H1 (cell line): Measurements from ENCODE around the gene ZBTB7A. TPM values are rescaled to one million over a fixed set of nuclear protein-coding genes. Genes with fewer than 3 reads are reported as not detected.

Experiments
- CTCF ChIA-PET: fragments of 300-600 bp; sonication (Branson Sonifier 250); formaldehyde crosslinking; loops from one replicate; lab custom pipeline; 2021; ENCODE audit not compliant: partially characterized antibody; lab: Charles Lee
- POLR2A ChIA-PET: fragments of 300-600 bp; sonication (Branson Sonifier 250); formaldehyde crosslinking; loops from one replicate; lab custom pipeline; 2021; ENCODE audit warnings: inconsistent platforms; ENCODE audit not compliant: partially characterized antibody; lab: Charles Lee
- DNase-seq, 2 experiments: peaks; one replicate each; pipeline versions ENCODE4 v3.0.0 to v3.0.0-alpha.2; 2010 to 2022; ENCODE audit warnings: low spot score in 2 of 2, low read depth in 1 of 2, mixed read lengths in 1 of 2
- FAIRE-seq: peaks from 2 replicates; lab custom pipeline; 2011; peaks lifted over from hg19 to GRCh38; lab: Jason Lieb, UNC
- H2AFZ ChIP-seq: 2 replicates; pipeline ENCODE4 v1.8.1; 2012; ENCODE audit warnings: low read length, inconsistent platforms
- H2AK5ac ChIP-seq: 2 replicates; pipeline ENCODE4 v1.6.1; 2013; ENCODE audit warnings: low read depth, low read length
- H2BK120ac ChIP-seq: replicated peaks from 2 replicates; pipeline ENCODE3; 2013; ENCODE audit warnings: low read depth, low read length, inconsistent platforms
- H2BK12ac ChIP-seq: 2 replicates; pipeline ENCODE4 v1.6.1; 2013; ENCODE audit warnings: low read depth, low read length
- H2BK15ac ChIP-seq: 2 replicates; pipeline ENCODE4 v1.6.1; 2013; ENCODE audit warnings: low read length
- H2BK20ac ChIP-seq: 2 replicates; pipeline ENCODE4 v1.6.1; 2013; ENCODE audit warnings: low read length
- H2BK5ac ChIP-seq: 2 replicates; pipeline ENCODE4 v1.6.1; 2013; ENCODE audit warnings: low read depth, low read length
- H3K14ac ChIP-seq: 2 replicates; pipeline ENCODE4 v1.6.1; 2013; ENCODE audit warnings: inconsistent platforms; ENCODE audit not compliant: insufficient read length
- H3K18ac ChIP-seq: 2 replicates; pipeline ENCODE4 v1.6.1; 2013; ENCODE audit warnings: low read length; ENCODE audit errors: extremely low read depth
- H3K23ac ChIP-seq: 2 replicates; pipeline ENCODE4 v1.6.1; 2013; ENCODE audit warnings: inconsistent platforms; ENCODE audit not compliant: insufficient read length
- H3K23me2 ChIP-seq: 2 replicates; pipeline ENCODE4 v1.6.1; 2013; ENCODE audit warnings: low read depth, low read length
- H3K27ac ChIP-seq: 2 replicates; pipeline ENCODE4 v1.6.1; 2011; ENCODE audit warnings: low read depth, low read length, inconsistent platforms
- H3K27me3 ChIP-seq, 4 experiments: replicated peaks in 1 of 4; 1 replicate in 1 of 4; 2 replicates in 3 of 4; pipeline versions ENCODE4 v1.6.1 to v1.8.1; 2011 to 2013; ENCODE audit warnings: low read length in 3 of 4, mild to moderate bottlenecking in 3 of 4, inconsistent platforms in 2 of 4, mixed read lengths in 2 of 4, moderate library complexity in 1 of 4; ENCODE audit not compliant: control insufficient read depth in 3 of 4, insufficient read depth in 3 of 4; ENCODE audit errors: extremely low read depth in 1 of 4
- H3K36me3 ChIP-seq, 4 experiments: 2 replicates each; pipeline versions ENCODE4 v1.6.1 to v1.8.1; 2011 to 2013; ENCODE audit warnings: mild to moderate bottlenecking in 4 of 4, low read length in 3 of 4, moderate library complexity in 2 of 4, control low read depth in 1 of 4, inconsistent platforms in 1 of 4; ENCODE audit not compliant: insufficient read depth in 4 of 4, control insufficient read depth in 2 of 4
- H3K4ac ChIP-seq: replicated peaks from 2 replicates; pipeline ENCODE3; 2013; ENCODE audit warnings: low read length, low read depth, mixed read lengths, inconsistent platforms; ENCODE audit not compliant: insufficient read length
- H3K4me1 ChIP-seq, 4 experiments: replicated peaks in 1 of 4; 1 replicate in 1 of 4; 2 replicates in 3 of 4; pipeline versions ENCODE4 v1.6.1 to v1.8.1; 2011 to 2013; ENCODE audit warnings: low read length in 3 of 4, inconsistent platforms in 2 of 4, mixed read lengths in 1 of 4; ENCODE audit not compliant: insufficient read depth in 4 of 4, control insufficient read depth in 3 of 4
- H3K4me2 ChIP-seq, 2 experiments: 2 replicates each; pipeline versions ENCODE4 v1.6.1 to v1.8.1; 2011 to 2013; ENCODE audit warnings: low read depth in 2 of 2, low read length in 2 of 2, control low read depth in 1 of 2, inconsistent platforms in 1 of 2, mild to moderate bottlenecking in 1 of 2; ENCODE audit not compliant: insufficient read depth in 1 of 2
- H3K4me3 ChIP-seq, 4 experiments: fragments of 200-600, 300-600 bp in 1 of 4; sonication (generic), shearing (Covaris generic), sonication (Bioruptor Twin) in 1 of 4; 2 replicates each; pipeline versions ENCODE4 v1.5.1 to v1.8.1; 2011 to 2016; ENCODE audit warnings: low read length in 4 of 4, low read depth in 3 of 4, control low read depth in 2 of 4, inconsistent platforms in 2 of 4, mild to moderate bottlenecking in 2 of 4, mixed read lengths in 1 of 4, moderate library complexity in 1 of 4; ENCODE audit not compliant: insufficient read depth in 2 of 4; ENCODE audit errors: extremely low read depth in 1 of 4
- H3K56ac ChIP-seq: replicated peaks from 2 replicates; pipeline ENCODE3; 2013; ENCODE audit warnings: low read depth, mild to moderate bottlenecking, mixed read lengths, low read length, inconsistent platforms; ENCODE audit not compliant: insufficient read length
- H3K79me1 ChIP-seq: 2 replicates; pipeline ENCODE4 v1.6.1; 2013; ENCODE audit warnings: low read depth, low read length, control low read depth
- H3K79me2 ChIP-seq, 2 experiments: 2 replicates each; pipeline versions ENCODE4 v1.6.1 to v1.8.1; 2012 to 2013; ENCODE audit warnings: low read length in 2 of 2, mild to moderate bottlenecking in 2 of 2, inconsistent platforms in 1 of 2; ENCODE audit not compliant: insufficient read depth in 2 of 2, control insufficient read depth in 1 of 2
- H3K9ac ChIP-seq, 4 experiments: replicated peaks in 1 of 4; 1 replicate in 1 of 4; 2 replicates in 3 of 4; pipeline versions ENCODE4 v1.6.1 to v1.8.1; 2011 to 2013; ENCODE audit warnings: low read depth in 3 of 4, low read length in 3 of 4, control low read depth in 2 of 4, mild to moderate bottlenecking in 2 of 4, moderate library complexity in 2 of 4, inconsistent platforms in 1 of 4; ENCODE audit errors: extremely low read depth in 1 of 4
- H3K9me3 ChIP-seq, 2 experiments: 2 replicates each; pipeline versions ENCODE4 v1.6.1 to v1.8.1; 2012 to 2013; ENCODE audit warnings: mild to moderate bottlenecking in 2 of 2, moderate library complexity in 2 of 2, control low read depth in 1 of 2, inconsistent platforms in 1 of 2, low read depth in 1 of 2, low read length in 1 of 2, mixed read lengths in 1 of 2; ENCODE audit not compliant: insufficient read depth in 2 of 2
- H4K20me1 ChIP-seq, 2 experiments: replicated peaks in 1 of 2; 2 replicates each; pipeline versions ENCODE3 to v1.8.1; 2011 to 2013; ENCODE audit warnings: inconsistent platforms in 2 of 2, low read length in 2 of 2, mild to moderate bottlenecking in 1 of 2; ENCODE audit not compliant: insufficient read depth in 2 of 2, control insufficient read depth in 1 of 2
- H4K5ac ChIP-seq: 2 replicates; pipeline ENCODE4 v1.6.1; 2013; ENCODE audit warnings: low read length, low read depth, mixed read lengths, inconsistent platforms; ENCODE audit not compliant: insufficient read length
- H4K8ac ChIP-seq: 2 replicates; pipeline ENCODE4 v1.8.0; 2013; ENCODE audit warnings: mild to moderate bottlenecking, moderate library complexity, low read length, inconsistent platforms; ENCODE audit not compliant: insufficient read depth; ENCODE audit errors: extremely low read depth
- H4K91ac ChIP-seq: replicated peaks from 2 replicates; pipeline ENCODE3; 2013; ENCODE audit warnings: low read length, mixed read lengths, inconsistent platforms; ENCODE audit not compliant: insufficient read length
- WGBS, 2 experiments: shearing (Covaris generic) in 1 of 2; methylation state at CpG; one replicate each; pipeline versions ENCODE4 v1.1.6 to v1.1.7; 2013 to 2015; ENCODE audit warnings: low lambda C conversion rate in 2 of 2, mixed read lengths in 2 of 2, inconsistent platforms in 1 of 2, low coverage in 1 of 2, missing lambda C conversion rate in 1 of 2; ENCODE audit not compliant: insufficient replicate concordance in 2 of 2, insufficient coverage in 1 of 2, insufficient read length in 1 of 2; ENCODE audit errors: extremely low coverage in 1 of 2, missing lambda C conversion rate in 1 of 2; 5-methylcytosine and 5-hydroxymethylcytosine counted together
- polyA plus RNA-seq, 7 experiments: library from polyadenylated mRNA; depleted of rRNA in 3 of 7; stranded (reverse) in 5 of 7; unstranded in 2 of 7; fragments of >200 nt in 5 of 7; fragments of 200-250 nt in 2 of 7; gene quantifications; 1 replicate in 5 of 7; 2 replicates in 1 of 7; 4 replicates in 1 of 7; pipeline versions ENCODE4 v1.2.1 to v1.2.3, GENCODE V29; 2011 to 2013; ENCODE audit warnings: missing spikeins in 2 of 7, mixed read lengths in 2 of 7
- total RNA-seq: library from RNA; stranded (reverse); fragmentation: NEBNext Ultra II Directional; extraction: Animal tissue kit (Norgen Biotek cat#: 25700); gene quantifications from 2 replicates; pipeline ENCODE4 v1.2.1, GENCODE V29; 2021

Gene ZBTB7A
- total and polyA plus RNA-seq, 2 of the 8 experiments (the other 6 are each of a cell fraction or from before 2014, with no cell fraction given): 5.6 to 17.8 TPM

DNA sequence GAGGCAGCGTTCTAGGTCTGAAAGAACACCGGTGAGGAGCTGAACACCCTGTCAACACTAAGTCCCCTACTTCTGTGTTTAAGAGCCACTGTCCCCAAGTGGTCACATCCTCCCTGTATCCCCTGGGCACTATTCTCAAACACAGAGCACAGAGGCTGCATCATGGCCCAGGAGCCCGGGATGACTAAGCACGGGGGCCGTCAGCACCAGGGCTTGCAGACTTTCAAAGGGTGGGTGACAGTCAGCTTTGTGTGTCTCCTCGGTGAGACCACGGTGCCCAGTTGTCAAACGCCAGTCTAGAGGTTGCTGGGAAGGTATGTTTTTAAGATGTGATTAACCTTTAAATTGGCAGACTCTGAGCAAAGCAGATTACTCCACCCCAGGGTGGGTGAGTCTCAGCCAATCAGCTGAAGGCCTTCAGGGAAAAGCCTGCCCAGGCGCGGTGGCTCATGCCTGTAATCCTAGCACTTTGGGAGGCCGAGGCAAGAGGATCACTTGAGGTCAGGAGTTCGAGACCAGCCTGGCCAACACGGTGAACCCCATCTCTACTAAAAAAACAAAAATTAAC is 49.2 kb upstream of the ZBTB7A start:
- POLR2A ChIA-PET: interaction anchor here (0.9 to 1.8 kb wide), 5 partner anchors 12 to 108 kb away, joined by 3 to 5 read pairs (median 3); partner anchors contain the start of gene PIAS4

More for the DNA sequence above, 49.2 kb upstream of the ZBTB7A start:
- Histone ChIP-seq H3K27me3 (no peaks in the 10 kb centered on the region), H3K18ac (no peak overlapping the region), H2BK120ac (no peak overlapping the region), H3K23me2 (no peaks in the 10 kb centered on the region), H2BK15ac (no peak overlapping the region), H4K8ac (no peak overlapping the region), H3K4me3 (no peak overlapping the region), H3K4me1 (no peaks in the 10 kb centered on the region; a peak in 1 of 7 replicates), H3K79me1 (peaks cover 6% of the 10 kb centered on the region), H2BK20ac (no peak overlapping the region), H3K36me3 (peaks cover 7 to 29% (median 23%) of the 10 kb centered on the region in 4 experiments), H4K5ac (no peak overlapping the region), H2BK5ac (no peak overlapping the region), H3K4me2 (no peak overlapping the region), H3K27ac (no peak overlapping the region), H2AFZ (no peak overlapping the region), H3K79me2 (peaks cover 0 to 18% of the 10 kb centered on the region in 2 experiments; a peak in 2 of 4 replicates), H2BK12ac (no peak overlapping the region), H4K91ac (no peak overlapping the region), H4K20me1 (peaks cover 14 to 16% of the 10 kb centered on the region in 2 experiments), H3K9ac (no peak overlapping the region), H3K14ac (no peak overlapping the region), H3K56ac (no peak overlapping the region), H3K4ac (no peak overlapping the region), H3K9me3 (peaks cover 0 to 5% of the 10 kb centered on the region in 2 experiments; a peak in 1 of 4 replicates), H2AK5ac (no peak overlapping the region), H3K23ac (no peak overlapping the region)
- no peak for FAIRE-seq
- DNase-seq: no peak
- CTCF ChIA-PET: interaction anchor here (1.7 to 9.6 kb wide), 3 partner anchors 14 to 86 kb away, joined by 4 to 42 read pairs (median 7); no protein-coding TSS in a partner anchor
- 88% methylated on average over 12 of the region's 13 CpGs; no CpG with 5 or more reads in 1 of the 2 experiments for WGBS, 2 experiments
